ENCODE measurements around the gene UTY. TPM values are rescaled to one million over a fixed set of nuclear protein-coding genes. Genes with fewer than 3 reads are reported as not detected.
"Not testable (repeated sequence)": the region's sequence is repeated elsewhere in the genome, so short reads cannot be mapped to it uniquely, and the experiment has no call there.

UTY gene
- polyA plus RNA-seq, 3 donors: 3.1 to 4.5 TPM; not detected in 1

GRCh38 chrY:13339381-13339780 is 140.5 kb downstream of the UTY start:
- WGBS, 3 donors: 80 to 96% methylated on average over 8 to 9 of the region's 9 CpGs; no CpG with 5 or more reads in 1 of the 3 donors
- no peak overlapping the region for H3K27ac ChIP-seq (ENCODE audit: low read depth, low read length)

DNA sequence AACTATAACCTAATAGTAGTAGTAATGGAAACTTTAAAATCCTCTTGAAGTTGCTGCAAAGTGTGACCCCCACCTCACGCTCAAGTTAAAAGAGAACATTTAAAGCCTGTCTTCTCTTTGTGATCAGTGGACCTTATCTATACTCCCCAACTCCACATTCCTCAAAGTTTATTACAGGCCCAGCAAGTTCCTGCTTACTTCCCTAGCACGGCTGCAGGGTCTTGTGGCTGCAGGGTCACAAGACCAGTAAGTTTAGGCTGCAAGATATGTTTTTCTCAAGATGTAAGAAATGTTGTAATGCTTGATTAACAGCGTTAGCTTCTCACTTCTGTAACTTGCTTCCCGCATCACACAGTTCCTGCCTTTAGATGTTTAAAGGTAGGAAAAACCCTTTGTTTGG is 141.1 kb downstream of the UTY start:
- H3K27ac ChIP-seq (ENCODE audit: low read depth, low read length): no peak overlapping the region
- 56 to 88% methylated on average over 4 of the region's 4 CpGs; no CpG with 5 or more reads in 1 of the 3 donors for WGBS, 3 donors

DNA sequence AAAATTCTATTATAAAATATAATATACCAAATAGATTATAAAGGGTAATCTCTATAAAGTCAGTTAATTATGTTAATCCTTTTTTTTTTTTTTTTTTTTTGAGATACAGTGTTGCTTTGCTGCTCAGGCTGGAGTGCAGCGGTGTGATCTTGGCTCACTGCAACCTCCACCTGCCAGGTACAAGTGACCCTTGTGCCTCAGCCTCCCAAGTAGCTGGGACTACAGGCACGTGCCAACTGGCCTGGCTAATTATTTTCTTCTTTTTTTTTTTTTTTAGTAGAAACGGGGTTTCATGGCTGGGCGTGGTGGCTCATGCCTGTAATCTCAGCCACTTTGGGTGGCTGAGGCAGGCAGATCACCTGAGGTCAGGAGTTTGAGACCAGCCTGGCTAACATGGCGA is 141.9 kb downstream of the UTY start:
- H3K27ac ChIP-seq (ENCODE audit: low read depth, low read length): no peak overlapping the region
- WGBS, 3 donors: 78 to 91% methylated on average over 3 to 5 of the region's 5 CpGs; no CpG with 5 or more reads in 1 of the 3 donors

DNA sequence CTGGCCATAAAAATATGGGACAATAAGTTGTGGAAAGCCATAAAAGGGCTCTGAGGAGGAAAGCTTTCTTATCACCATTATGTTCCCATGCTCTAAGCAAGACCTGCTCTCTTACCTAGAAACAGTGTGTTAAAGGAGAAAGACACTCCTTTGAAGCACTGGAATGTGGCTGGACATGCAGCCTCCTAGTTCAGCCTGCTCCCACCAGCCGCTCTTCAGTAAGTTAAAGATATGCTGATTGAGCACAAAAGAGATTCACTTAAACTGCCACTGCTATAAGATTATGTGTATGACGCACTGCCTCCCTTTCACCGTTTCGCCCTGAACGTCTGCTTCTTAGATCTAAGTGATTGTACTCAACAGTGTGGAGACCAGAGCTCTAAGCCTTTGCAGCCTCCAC is 146.0 kb downstream of the UTY start:
- no peak overlapping the region for H3K27ac ChIP-seq (ENCODE audit: low read depth, low read length)
- 96% methylated on average over 5 of the region's 5 CpGs; no CpG with 5 or more reads in 1 of the 3 donors for WGBS, 3 donors

- WGBS, 3 donors: 100% methylated on average over 2 of the region's 2 CpGs; no CpG with 5 or more reads in 1 of the 3 donors
- H3K27ac ChIP-seq (ENCODE audit: low read depth, low read length): no peak overlapping the region
Observed at GRCh38 chrY:13330651-13331050, 149.2 kb downstream of the UTY start.

DNA sequence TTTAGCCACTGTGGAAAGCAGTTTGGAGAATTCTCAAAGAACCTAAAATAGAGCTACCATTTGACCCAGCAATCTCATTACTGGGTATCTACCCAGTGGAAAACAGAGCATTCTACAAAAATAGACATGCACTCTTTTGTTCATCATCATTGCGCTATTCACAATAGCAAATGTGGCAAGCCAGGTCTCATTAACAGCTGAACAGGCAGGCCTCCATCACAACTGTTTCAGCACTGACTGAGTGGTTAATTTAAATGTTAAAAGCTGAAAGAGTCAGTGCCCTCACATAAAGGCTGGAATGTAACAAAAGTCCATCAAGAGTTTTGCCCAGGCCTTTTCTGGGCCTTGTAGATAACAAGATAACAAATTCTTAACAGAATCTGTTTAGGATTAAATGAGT is 166.9 kb downstream of the UTY start:
- H3K27ac ChIP-seq (ENCODE audit: low read depth, low read length): no peak overlapping the region
- WGBS, 3 donors: 98 to 100% methylated on average over 1 of the region's 1 CpG; no CpG with 5 or more reads in 1 of the 3 donors

- no peak overlapping the region for H3K27ac ChIP-seq (ENCODE audit: low read depth, low read length)
- WGBS, 3 donors: 95 to 100% methylated on average over 2 of the region's 2 CpGs; no CpG with 5 or more reads in 1 of the 3 donors
Observed at GRCh38 chrY:13307959-13308358, 171.9 kb downstream of the UTY start.

- 78 to 91% methylated on average over 4 of the region's 4 CpGs; no CpG with 5 or more reads in 1 of the 3 donors for WGBS, 3 donors
- H3K27ac ChIP-seq (ENCODE audit: low read depth, low read length): no peak overlapping the region
Observed at GRCh38 chrY:13300795-13301194, 179.0 kb downstream of the UTY start.

- no peak overlapping the region for H3K27ac ChIP-seq (ENCODE audit: low read depth, low read length)
- 55 to 83% methylated on average over 3 of the region's 3 CpGs; no CpG with 5 or more reads in 1 of the 3 donors for WGBS, 3 donors
Observed at GRCh38 chrY:13299411-13299810, 180.4 kb downstream of the UTY start.

DNA sequence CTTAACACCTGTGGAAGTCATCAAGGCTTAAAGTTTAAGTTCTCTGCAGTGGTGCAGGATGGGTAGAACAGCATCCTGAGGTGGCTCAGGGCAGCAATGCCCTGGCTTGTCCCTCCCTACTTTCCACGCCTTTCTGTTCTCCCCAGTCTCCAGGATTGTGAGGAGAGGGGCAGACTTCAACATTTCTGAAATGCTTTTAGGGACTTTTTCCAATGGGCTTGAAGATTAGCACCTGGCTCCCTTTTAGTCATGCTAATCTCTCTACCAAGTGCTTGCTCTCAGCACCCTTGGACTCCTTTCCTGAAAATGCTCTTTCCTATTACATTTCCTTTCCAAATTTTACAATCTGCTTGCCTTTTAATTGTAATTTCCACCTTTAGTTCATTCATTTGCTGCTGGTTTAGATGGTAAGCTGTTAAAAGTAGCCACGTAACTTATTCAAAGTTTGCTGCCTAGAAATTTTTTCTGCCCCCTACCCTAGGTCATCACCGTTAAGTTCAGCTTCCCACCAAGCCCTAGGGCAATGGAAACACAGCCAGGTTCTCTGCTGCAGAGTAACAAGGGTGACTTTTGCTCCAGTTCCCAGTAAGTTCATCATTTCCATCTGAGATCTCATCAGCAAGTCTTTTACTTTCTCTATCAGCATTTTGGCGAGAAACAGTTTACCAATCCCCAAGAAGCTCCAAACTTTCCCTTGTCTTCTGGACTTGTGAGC is 183.5 kb downstream of the UTY start:
- 94 to 96% methylated on average over 3 to 4 of the region's 4 CpGs; no CpG with 5 or more reads in 1 of the 3 donors for WGBS, 3 donors
- H3K27ac ChIP-seq (ENCODE audit: low read depth, low read length): no peak overlapping the region

GRCh38 chrY:13295026-13295425 is 184.8 kb downstream of the UTY start:
- no peak overlapping the region for H3K27ac ChIP-seq (ENCODE audit: low read depth, low read length)
- 82 to 83% methylated on average over 2 of the region's 2 CpGs; no CpG with 5 or more reads in 1 of the 3 donors for WGBS, 3 donors

- 64 to 89% methylated on average over 1 of the region's 1 CpG; no CpG with 5 or more reads in 1 of the 3 donors for WGBS, 3 donors
- H3K27ac ChIP-seq (ENCODE audit: low read depth, low read length): no peak overlapping the region
Observed at GRCh38 chrY:13291199-13291598, 188.6 kb downstream of the UTY start.

GRCh38 chrY:13282151-13283054 is 197.4 kb downstream of the UTY start:
- 49 to 78% methylated on average over 15 of the region's 15 CpGs; no CpG with 5 or more reads in 1 of the 3 donors for WGBS, 3 donors
- not testable (repeated sequence) for H3K27ac ChIP-seq (ENCODE audit: low read depth, low read length)

- WGBS, 3 donors: 82 to 93% methylated on average over 2 of the region's 2 CpGs; no CpG with 5 or more reads in 1 of the 3 donors
- H3K27ac ChIP-seq (ENCODE audit: low read depth, low read length): no peak overlapping the region
Observed at GRCh38 chrY:13279561-13279960, 200.3 kb downstream of the UTY start.

- no peak overlapping the region for H3K27ac ChIP-seq (ENCODE audit: low read depth, low read length)
Observed at GRCh38 chrY:13271706-13272105, 208.1 kb downstream of the UTY start.

DNA sequence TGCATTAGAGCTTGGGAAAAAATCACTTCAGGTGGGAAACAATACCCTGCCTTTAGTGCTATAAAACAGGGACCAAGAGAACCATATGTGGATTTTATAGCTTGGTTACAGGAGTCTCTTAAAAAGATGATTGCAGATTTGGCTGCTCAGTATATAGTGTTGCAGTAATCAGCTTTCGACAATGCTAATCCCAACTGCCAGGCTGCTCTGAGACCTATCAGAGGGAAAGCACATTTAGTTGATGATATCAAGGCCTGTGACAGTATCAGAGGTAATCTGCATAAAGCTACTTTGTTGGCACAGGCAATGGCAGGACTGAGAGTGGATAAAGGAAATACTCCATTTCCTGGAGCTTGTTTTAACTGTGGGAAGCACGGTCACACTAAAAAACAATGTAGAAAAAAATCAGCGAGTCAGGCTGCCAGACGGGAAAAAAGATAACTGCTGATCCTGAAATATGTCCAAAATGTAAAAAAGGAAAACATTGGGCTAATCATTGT is 225.8 kb downstream of the UTY start:
- H3K27ac ChIP-seq (ENCODE audit: low read depth, low read length): not testable (repeated sequence)
- WGBS, 3 donors: 46 to 63% methylated on average over 4 of the region's 4 CpGs; no CpG with 5 or more reads in 1 of the 3 donors

DNA sequence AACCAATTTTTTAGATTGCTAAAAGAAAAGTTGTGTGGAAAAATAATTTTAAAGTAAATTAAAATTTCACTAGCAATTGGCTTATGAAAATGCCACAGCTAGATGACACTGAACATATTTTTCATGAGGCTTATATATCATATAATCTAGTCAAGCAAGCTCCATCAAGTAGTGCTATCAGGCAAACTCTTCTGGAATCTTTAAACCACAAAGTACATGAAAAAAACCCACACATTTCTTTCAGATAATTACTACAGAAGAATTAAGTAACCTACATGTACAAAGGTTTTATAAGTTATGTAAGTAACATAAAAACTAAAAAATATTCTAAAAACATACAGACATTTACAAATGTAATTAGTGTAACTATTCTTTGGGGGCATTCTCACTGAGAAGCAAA is 229.4 kb downstream of the UTY start:
- no peak overlapping the region for H3K27ac ChIP-seq (ENCODE audit: low read depth, low read length)

DNA sequence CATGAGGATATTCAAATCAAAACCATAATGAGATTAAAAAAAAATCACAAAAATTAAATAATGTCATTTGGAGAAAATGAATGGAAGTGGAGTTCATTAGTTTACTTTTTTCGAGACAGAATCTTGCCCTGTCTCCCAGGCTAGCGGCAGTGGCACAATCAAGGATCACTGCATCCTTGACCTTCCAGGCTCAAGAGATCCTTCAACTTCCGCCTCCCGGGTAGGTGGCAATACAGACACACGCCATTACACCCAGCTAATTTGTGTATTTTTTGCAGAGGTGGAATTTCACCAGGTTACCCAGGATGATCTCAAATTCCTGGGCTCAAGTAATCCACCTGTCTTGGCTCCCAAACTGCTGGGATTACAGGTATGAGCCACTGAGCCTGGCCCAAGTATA is 236.1 kb downstream of the UTY start:
- H3K27ac ChIP-seq (ENCODE audit: low read depth, low read length): no peak overlapping the region
- 94 to 96% methylated on average over 5 of the region's 5 CpGs; no CpG with 5 or more reads in 1 of the 3 donors for WGBS, 3 donors

DNA sequence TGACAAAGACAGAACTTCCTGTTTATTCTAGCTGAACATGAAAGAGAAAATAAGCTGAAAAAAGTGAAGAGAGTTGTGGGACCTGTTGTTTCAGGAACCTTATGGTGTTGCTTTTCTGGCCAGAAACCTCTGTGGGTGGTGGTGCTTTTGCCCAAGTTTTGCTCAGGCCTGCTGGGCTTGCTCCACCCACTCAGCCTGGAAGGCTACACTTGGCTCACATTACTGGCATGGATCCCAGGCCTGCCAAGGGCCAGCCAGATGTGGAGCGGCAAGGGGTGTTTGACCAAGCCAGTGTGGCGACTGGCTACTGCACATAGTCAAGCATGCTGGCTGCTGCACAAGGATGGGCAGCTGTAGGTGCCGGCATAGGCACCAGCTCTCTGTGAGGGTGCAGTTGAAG is 245.9 kb downstream of the UTY start:
- H3K27ac ChIP-seq (ENCODE audit: low read depth, low read length): no peak overlapping the region
- 60 to 71% methylated on average over 3 of the region's 3 CpGs; no CpG with 5 or more reads in 1 of the 3 donors for WGBS, 3 donors

All from adipose tissue (tissue), 3 donors.